HepG2 (cell line): Measurements from ENCODE around the gene WDR91. TPM values are rescaled to one million over a fixed set of nuclear protein-coding genes. Genes with fewer than 3 reads are reported as not detected.

Experiments
- CREB1 ChIP-seq, 2 experiments: fragments of 450-650 bp in 1 of 2; IDR thresholded peaks; 2 replicates each; pipeline ENCODE4 v1.6.1; 2016 to 2017; ENCODE audit warnings: control low read depth in 1 of 2, mild to moderate bottlenecking in 1 of 2, missing compliant biosample characterization in 1 of 2, missing genetic modification characterization in 1 of 2
- ELF3 ChIP-seq: IDR thresholded peaks from 2 replicates; pipeline ENCODE4 v1.6.1; 2016; ENCODE audit warnings: missing genetic modification reagents, missing compliant biosample characterization
- IKZF1 ChIP-seq: fragments of 450-650 bp; IDR thresholded peaks from 2 replicates; pipeline ENCODE4 v1.7.1; 2016
- NCOA2 ChIP-seq: sonication (generic); formaldehyde crosslinking; IDR thresholded peaks from 2 replicates; pipeline ENCODE4 v1.8.0; 2022; ENCODE audit warnings: inconsistent platforms
- NFE2 ChIP-seq: sonication (generic); formaldehyde crosslinking; IDR thresholded peaks from 2 replicates; pipeline ENCODE4 v1.4.0; 2020; ENCODE audit warnings: missing genetic modification reagents
- PLRG1 ChIP-seq: fragments of 450-650 bp; conservative IDR thresholded peaks from 2 replicates; pipeline ENCODE4 v1.6.1; 2016
- RBAK ChIP-seq: sonication (generic); formaldehyde crosslinking; IDR thresholded peaks from 2 replicates; pipeline ENCODE4 v1.5.1; 2020; ENCODE audit warnings: mild to moderate bottlenecking, missing genetic modification reagents
- TOPORS ChIP-seq: sonication (generic); formaldehyde crosslinking; IDR thresholded peaks from 2 replicates; pipeline ENCODE4 v1.8.0; 2023; ENCODE audit warnings: mild to moderate bottlenecking, missing genetic modification reagents
- YY1 ChIP-seq: IDR thresholded peaks from 2 replicates; pipeline ENCODE4 v1.6.1; 2011; ENCODE audit warnings: low read length, low read depth, moderate library complexity, mild to moderate bottlenecking; ENCODE audit not compliant: insufficient read depth, insufficient replicate concordance
- ZFX ChIP-seq: sonication (generic); formaldehyde crosslinking; IDR thresholded peaks from 2 replicates; pipeline ENCODE4 v1.4.0; 2020; ENCODE audit warnings: mild to moderate bottlenecking, low read depth, missing genetic modification reagents, moderate library complexity
- ZNF17 ChIP-seq: sonication (generic); formaldehyde crosslinking; IDR thresholded peaks from 2 replicates; pipeline ENCODE4 v1.5.0; 2020; ENCODE audit warnings: mild to moderate bottlenecking, missing genetic modification reagents
- ZNF225 ChIP-seq: sonication (generic); formaldehyde crosslinking; IDR thresholded peaks from 2 replicates; pipeline ENCODE4 v1.4.0; 2020; ENCODE audit warnings: mild to moderate bottlenecking, missing genetic modification reagents
- ZNF256 ChIP-seq: sonication (generic); formaldehyde crosslinking; conservative IDR thresholded peaks from 2 replicates; pipeline ENCODE4 v1.4.0; 2020; ENCODE audit warnings: missing genetic modification reagents
- ZNF34 ChIP-seq: sonication (generic); formaldehyde crosslinking; IDR thresholded peaks from 2 replicates; pipeline ENCODE4 v1.4.0; 2020; ENCODE audit warnings: mild to moderate bottlenecking, missing genetic modification reagents, borderline replicate concordance
- ZSCAN12 ChIP-seq: sonication (generic); formaldehyde crosslinking; IDR thresholded peaks from 2 replicates; pipeline ENCODE4 v1.9.0; 2021; ENCODE audit warnings: mild to moderate bottlenecking, missing genetic modification reagents
- polyA plus RNA-seq, 8 experiments: library from polyadenylated mRNA; depleted of rRNA in 3 of 8; stranded (reverse) in 7 of 8; unstranded in 1 of 8; fragments of >200 nt; fragmentation: Illumina TruSeq in 4 of 8; extraction: Trizol in 4 of 8; gene quantifications; 2 replicates each; pipeline versions ENCODE4 v1.2.1 to v1.2.3, GENCODE V29; 2011 to 2016; ENCODE audit warnings: low read depth in 4 of 8, missing spikeins in 1 of 8, mixed read lengths in 1 of 8; ENCODE audit not compliant: insufficient read depth in 1 of 8
- total RNA-seq, 5 experiments: library from RNA; depleted of rRNA; stranded (reverse); fragments of >200 nt; fragmentation: Illumina TruSeq; extraction: Trizol; gene quantifications; 2 replicates each; pipeline ENCODE4 v1.2.3, GENCODE V29; 2016; ENCODE audit warnings: low read depth in 1 of 5
- TF ChIP-seq, protein P1 (sequence below): sonication (generic); formaldehyde crosslinking; IDR thresholded peaks from 2 replicates; pipeline ENCODE4 v1.5.1; 2020; ENCODE audit warnings: mild to moderate bottlenecking, missing genetic modification reagents, moderate library complexity
- TF ChIP-seq, protein P2 (sequence below): sonication (generic); formaldehyde crosslinking; IDR thresholded peaks from 2 replicates; pipeline ENCODE4 v1.8.0; 2022; ENCODE audit warnings: mild to moderate bottlenecking, missing genetic modification reagents; ENCODE audit not compliant: insufficient replicate concordance
- TF ChIP-seq, protein P3 (sequence below): sonication (generic); formaldehyde crosslinking; IDR thresholded peaks from 2 replicates; pipeline ENCODE4 v1.4.0; 2020; ENCODE audit warnings: mild to moderate bottlenecking, missing genetic modification reagents
- TF ChIP-seq, protein P4 (sequence below): sonication (generic); formaldehyde crosslinking; IDR thresholded peaks from 2 replicates; pipeline ENCODE4 v1.5.1; 2020; ENCODE audit warnings: missing genetic modification reagents, mild to moderate bottlenecking, borderline replicate concordance
- TF ChIP-seq, protein P5 (sequence below): sonication (generic); formaldehyde crosslinking; IDR thresholded peaks from 2 replicates; pipeline ENCODE4 v1.5.0; 2020; ENCODE audit warnings: missing genetic modification reagents

WDR91 gene
- total and polyA plus RNA-seq, 2 of the 13 experiments (the other 11 are each of a cell fraction or from before 2014, with no cell fraction given), result 11.6 to 12.1 TPM

DNA sequence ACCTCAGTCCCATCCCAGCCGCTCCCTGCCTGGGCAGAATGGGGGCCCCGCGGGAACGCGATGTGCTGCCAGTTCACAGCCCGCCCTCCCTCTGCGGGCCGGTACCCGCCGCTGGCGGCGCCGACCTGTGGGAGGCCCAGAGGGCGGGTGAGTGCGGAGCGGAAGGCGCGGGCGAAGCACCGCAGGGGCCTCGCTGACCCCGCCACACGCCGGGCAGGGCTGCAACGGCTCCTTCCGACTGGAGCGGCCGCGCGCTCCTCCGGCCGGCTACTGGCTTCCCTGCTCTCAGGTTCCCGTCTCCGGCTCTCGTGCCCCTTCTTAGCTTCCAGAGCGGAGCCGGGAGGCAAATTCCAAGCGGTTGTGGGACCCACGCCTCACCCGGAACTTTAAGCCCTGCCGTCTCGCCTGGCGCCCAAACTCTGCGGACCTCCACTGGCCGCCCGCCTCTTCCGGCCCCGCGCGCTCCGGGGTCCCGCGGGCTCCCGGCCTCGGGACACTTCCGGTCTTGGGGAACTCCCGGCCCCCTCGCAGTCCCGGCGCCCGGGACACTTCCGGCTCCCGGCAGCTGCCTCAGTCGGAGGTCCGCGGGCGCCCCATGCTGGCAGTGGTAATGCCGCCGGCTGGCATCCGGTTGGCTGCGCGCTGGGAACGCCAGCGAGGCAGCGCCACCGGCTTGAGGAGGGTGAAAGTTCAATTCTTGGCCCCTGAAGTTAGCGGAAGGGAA is 40.9 kb downstream of the WDR91 start, which contains the start of gene CYREN (continued):
- TF ChIP-seq, protein P1, sequence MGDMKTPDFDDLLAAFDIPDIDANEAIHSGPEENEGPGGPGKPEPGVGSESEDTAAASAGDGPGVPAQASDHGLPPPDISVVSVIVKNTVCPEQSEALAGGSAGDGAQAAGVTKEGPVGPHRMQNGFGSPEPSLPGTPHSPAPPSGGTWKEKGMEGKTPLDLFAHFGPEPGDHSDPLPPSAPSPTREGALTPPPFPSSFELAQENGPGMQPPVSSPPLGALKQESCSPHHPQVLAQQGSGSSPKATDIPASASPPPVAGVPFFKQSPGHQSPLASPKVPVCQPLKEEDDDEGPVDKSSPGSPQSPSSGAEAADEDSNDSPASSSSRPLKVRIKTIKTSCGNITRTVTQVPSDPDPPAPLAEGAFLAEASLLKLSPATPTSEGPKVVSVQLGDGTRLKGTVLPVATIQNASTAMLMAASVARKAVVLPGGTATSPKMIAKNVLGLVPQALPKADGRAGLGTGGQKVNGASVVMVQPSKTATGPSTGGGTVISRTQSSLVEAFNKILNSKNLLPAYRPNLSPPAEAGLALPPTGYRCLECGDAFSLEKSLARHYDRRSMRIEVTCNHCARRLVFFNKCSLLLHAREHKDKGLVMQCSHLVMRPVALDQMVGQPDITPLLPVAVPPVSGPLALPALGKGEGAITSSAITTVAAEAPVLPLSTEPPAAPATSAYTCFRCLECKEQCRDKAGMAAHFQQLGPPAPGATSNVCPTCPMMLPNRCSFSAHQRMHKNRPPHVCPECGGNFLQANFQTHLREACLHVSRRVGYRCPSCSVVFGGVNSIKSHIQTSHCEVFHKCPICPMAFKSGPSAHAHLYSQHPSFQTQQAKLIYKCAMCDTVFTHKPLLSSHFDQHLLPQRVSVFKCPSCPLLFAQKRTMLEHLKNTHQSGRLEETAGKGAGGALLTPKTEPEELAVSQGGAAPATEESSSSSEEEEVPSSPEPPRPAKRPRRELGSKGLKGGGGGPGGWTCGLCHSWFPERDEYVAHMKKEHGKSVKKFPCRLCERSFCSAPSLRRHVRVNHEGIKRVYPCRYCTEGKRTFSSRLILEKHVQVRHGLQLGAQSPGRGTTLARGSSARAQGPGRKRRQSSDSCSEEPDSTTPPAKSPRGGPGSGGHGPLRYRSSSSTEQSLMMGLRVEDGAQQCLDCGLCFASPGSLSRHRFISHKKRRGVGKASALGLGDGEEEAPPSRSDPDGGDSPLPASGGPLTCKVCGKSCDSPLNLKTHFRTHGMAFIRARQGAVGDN (CRISPR knock-in tag), result peak; percentile 97
- peak; percentile 75 for TF ChIP-seq ZFX (CRISPR knock-in tag)
- TF ChIP-seq CREB1 (IDR thresholded peaks at IDR 0.05), result no peak
- 0 out of 2 replicates have a peak, but pooled peaks have one; percentile 5 for TF ChIP-seq CREB1 (CRISPR knock-in tag; IDR thresholded peaks at IDR 0.05)
- TF ChIP-seq ZNF34 (CRISPR knock-in tag), result 0 out of 2 replicates have a peak, but pooled peaks have one; percentile 35
- TF ChIP-seq PLRG1, result no peak
- TF ChIP-seq ELF3 (CRISPR knock-in tag), result peak; percentile 91
- no peak for TF ChIP-seq ZNF17
- peak; percentile 27; the same call in 1 of the 2 replicates for TF ChIP-seq NCOA2 (CRISPR knock-in tag)
- no peak for TF ChIP-seq IKZF1
- no peak; the same call in 1 of the 2 replicates for TF ChIP-seq TOPORS (CRISPR knock-in tag)
- TF ChIP-seq, protein P2, sequence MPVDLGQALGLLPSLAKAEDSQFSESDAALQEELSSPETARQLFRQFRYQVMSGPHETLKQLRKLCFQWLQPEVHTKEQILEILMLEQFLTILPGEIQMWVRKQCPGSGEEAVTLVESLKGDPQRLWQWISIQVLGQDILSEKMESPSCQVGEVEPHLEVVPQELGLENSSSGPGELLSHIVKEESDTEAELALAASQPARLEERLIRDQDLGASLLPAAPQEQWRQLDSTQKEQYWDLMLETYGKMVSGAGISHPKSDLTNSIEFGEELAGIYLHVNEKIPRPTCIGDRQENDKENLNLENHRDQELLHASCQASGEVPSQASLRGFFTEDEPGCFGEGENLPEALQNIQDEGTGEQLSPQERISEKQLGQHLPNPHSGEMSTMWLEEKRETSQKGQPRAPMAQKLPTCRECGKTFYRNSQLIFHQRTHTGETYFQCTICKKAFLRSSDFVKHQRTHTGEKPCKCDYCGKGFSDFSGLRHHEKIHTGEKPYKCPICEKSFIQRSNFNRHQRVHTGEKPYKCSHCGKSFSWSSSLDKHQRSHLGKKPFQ (CRISPR knock-in tag), result no peak
- TF ChIP-seq, protein P3, sequence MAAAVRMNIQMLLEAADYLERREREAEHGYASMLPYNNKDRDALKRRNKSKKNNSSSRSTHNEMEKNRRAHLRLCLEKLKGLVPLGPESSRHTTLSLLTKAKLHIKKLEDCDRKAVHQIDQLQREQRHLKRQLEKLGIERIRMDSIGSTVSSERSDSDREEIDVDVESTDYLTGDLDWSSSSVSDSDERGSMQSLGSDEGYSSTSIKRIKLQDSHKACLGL (CRISPR knock-in tag), result peak; percentile 72
- peak; percentile 34; the same call in 1 of the 2 replicates for TF ChIP-seq ZNF225 (CRISPR knock-in tag)
- no peak for TF ChIP-seq NFE2
- TF ChIP-seq YY1, result peak; percentile 81
- peak; percentile 80 for TF ChIP-seq ZNF256 (CRISPR knock-in tag)
- TF ChIP-seq RBAK (CRISPR knock-in tag), result no peak
- TF ChIP-seq, protein P4, sequence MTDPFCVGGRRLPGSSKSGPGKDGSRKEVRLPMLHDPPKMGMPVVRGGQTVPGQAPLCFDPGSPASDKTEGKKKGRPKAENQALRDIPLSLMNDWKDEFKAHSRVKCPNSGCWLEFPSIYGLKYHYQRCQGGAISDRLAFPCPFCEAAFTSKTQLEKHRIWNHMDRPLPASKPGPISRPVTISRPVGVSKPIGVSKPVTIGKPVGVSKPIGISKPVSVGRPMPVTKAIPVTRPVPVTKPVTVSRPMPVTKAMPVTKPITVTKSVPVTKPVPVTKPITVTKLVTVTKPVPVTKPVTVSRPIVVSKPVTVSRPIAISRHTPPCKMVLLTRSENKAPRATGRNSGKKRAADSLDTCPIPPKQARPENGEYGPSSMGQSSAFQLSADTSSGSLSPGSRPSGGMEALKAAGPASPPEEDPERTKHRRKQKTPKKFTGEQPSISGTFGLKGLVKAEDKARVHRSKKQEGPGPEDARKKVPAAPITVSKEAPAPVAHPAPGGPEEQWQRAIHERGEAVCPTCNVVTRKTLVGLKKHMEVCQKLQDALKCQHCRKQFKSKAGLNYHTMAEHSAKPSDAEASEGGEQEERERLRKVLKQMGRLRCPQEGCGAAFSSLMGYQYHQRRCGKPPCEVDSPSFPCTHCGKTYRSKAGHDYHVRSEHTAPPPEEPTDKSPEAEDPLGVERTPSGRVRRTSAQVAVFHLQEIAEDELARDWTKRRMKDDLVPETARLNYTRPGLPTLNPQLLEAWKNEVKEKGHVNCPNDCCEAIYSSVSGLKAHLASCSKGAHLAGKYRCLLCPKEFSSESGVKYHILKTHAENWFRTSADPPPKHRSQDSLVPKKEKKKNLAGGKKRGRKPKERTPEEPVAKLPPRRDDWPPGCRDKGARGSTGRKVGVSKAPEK (CRISPR knock-in tag), result no peak
- no peak for TF ChIP-seq ZSCAN12 (CRISPR knock-in tag)
- TF ChIP-seq, protein P5, sequence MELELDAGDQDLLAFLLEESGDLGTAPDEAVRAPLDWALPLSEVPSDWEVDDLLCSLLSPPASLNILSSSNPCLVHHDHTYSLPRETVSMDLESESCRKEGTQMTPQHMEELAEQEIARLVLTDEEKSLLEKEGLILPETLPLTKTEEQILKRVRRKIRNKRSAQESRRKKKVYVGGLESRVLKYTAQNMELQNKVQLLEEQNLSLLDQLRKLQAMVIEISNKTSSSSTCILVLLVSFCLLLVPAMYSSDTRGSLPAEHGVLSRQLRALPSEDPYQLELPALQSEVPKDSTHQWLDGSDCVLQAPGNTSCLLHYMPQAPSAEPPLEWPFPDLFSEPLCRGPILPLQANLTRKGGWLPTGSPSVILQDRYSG (CRISPR knock-in tag), result 0 out of 2 replicates have a peak, but pooled peaks have one; percentile 71
